WERI-Rb-1 (cell line): ENCODE measurements around the gene KRTAP10-2.
"Not testable (repeated sequence)": the region's sequence is repeated elsewhere in the genome, so short reads cannot be mapped to it uniquely, and the experiment has no call there.

Experiments
- DNase-seq: peaks from one replicate; pipeline ENCODE4 v3.0.0-alpha.2; 2020
- H3K27ac ChIP-seq: fragments of 250-450 bp; sonication (Bioruptor Pico); 2 replicates; pipeline ENCODE4 v1.5.1; 2020; ENCODE audit warnings: mild to moderate bottlenecking, moderate library complexity
- H3K27me3 ChIP-seq: fragments of 250-450 bp; sonication (Bioruptor Pico); 2 replicates; pipeline ENCODE4 v1.5.1; 2021; ENCODE audit warnings: mild to moderate bottlenecking, low read depth, moderate library complexity; ENCODE audit not compliant: insufficient read depth, severe bottlenecking
- H3K36me3 ChIP-seq: fragments of 250-450 bp; sonication (Bioruptor Pico); 2 replicates; pipeline ENCODE4 v1.5.1; 2020; ENCODE audit warnings: mild to moderate bottlenecking, moderate library complexity
- H3K4me3 ChIP-seq: 2 replicates; pipeline ENCODE4 v1.5.1; 2011; ENCODE audit warnings: low read depth, mild to moderate bottlenecking, control low read depth, low read length
- H3K9me3 ChIP-seq: fragments of 250-450 bp; sonication (Bioruptor Pico); 2 replicates; pipeline ENCODE4 v1.5.1; 2021; ENCODE audit warnings: mild to moderate bottlenecking, moderate library complexity; ENCODE audit not compliant: severe bottlenecking
- TF ChIP-seq, protein P1 (sequence below): IDR thresholded peaks from 2 replicates; pipeline ENCODE4 v1.5.1; 2011; ENCODE audit warnings: low read depth, mild to moderate bottlenecking, control low read depth, inconsistent platforms, low read length

KRTAP10-2 gene

DNA sequence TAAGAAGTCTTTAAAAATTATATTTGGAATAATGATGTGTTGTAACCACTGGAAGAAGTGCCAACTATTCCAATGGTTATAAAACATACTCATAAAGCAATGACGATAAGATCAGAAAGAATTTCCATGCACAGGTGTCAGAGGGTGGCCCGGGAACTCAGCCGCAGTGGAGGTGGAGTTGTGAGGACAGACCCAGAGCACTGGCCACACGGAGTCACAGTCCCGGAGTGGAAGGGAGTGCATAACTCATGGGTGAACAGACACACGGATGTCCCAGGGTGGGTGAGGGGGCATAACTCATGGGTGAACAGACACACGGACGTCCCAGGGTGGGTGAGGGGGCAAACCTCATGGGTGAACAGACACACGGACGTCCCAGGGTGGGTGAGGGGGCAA is 24.7 kb upstream of the KRTAP10-2 start:
- peaks cover 16% of the 10 kb centered on the region for H3K9me3 ChIP-seq
- H3K4me3 ChIP-seq = no peak overlapping the region
- DNase-seq = no peak
- no peak overlapping the region for H3K27ac ChIP-seq
- H3K27me3 ChIP-seq = no peaks in the 10 kb centered on the region
- TF ChIP-seq, protein P1, sequence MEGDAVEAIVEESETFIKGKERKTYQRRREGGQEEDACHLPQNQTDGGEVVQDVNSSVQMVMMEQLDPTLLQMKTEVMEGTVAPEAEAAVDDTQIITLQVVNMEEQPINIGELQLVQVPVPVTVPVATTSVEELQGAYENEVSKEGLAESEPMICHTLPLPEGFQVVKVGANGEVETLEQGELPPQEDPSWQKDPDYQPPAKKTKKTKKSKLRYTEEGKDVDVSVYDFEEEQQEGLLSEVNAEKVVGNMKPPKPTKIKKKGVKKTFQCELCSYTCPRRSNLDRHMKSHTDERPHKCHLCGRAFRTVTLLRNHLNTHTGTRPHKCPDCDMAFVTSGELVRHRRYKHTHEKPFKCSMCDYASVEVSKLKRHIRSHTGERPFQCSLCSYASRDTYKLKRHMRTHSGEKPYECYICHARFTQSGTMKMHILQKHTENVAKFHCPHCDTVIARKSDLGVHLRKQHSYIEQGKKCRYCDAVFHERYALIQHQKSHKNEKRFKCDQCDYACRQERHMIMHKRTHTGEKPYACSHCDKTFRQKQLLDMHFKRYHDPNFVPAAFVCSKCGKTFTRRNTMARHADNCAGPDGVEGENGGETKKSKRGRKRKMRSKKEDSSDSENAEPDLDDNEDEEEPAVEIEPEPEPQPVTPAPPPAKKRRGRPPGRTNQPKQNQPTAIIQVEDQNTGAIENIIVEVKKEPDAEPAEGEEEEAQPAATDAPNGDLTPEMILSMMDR = no peak
- H3K36me3 ChIP-seq = no peaks in the 10 kb centered on the region

GRCh38 chr21:44575307-44576024 is 24.2 kb upstream of the KRTAP10-2 start:
- Histone ChIP-seq H3K36me3 (no peaks in the 10 kb centered on the region), H3K9me3 (peaks cover 19% of the 10 kb centered on the region), H3K27ac (no peak overlapping the region), H3K27me3 (no peaks in the 10 kb centered on the region), H3K4me3 (no peak overlapping the region)
- TF ChIP-seq, protein P1 = no peak
- no peak for DNase-seq

- DNase-seq = no peak
- TF ChIP-seq, protein P1 = 0 out of 2 replicates have a peak, but pooled peaks have one; percentile 14
- Histone ChIP-seq H3K36me3 (no peaks in the 10 kb centered on the region), H3K4me3 (no peak overlapping the region), H3K9me3 (peaks cover 23% of the 10 kb centered on the region), H3K27ac (no peak overlapping the region), H3K27me3 (no peaks in the 10 kb centered on the region)
Measured at GRCh38 chr21:44574457-44575306, 23.4 kb upstream of the KRTAP10-2 start.

DNA sequence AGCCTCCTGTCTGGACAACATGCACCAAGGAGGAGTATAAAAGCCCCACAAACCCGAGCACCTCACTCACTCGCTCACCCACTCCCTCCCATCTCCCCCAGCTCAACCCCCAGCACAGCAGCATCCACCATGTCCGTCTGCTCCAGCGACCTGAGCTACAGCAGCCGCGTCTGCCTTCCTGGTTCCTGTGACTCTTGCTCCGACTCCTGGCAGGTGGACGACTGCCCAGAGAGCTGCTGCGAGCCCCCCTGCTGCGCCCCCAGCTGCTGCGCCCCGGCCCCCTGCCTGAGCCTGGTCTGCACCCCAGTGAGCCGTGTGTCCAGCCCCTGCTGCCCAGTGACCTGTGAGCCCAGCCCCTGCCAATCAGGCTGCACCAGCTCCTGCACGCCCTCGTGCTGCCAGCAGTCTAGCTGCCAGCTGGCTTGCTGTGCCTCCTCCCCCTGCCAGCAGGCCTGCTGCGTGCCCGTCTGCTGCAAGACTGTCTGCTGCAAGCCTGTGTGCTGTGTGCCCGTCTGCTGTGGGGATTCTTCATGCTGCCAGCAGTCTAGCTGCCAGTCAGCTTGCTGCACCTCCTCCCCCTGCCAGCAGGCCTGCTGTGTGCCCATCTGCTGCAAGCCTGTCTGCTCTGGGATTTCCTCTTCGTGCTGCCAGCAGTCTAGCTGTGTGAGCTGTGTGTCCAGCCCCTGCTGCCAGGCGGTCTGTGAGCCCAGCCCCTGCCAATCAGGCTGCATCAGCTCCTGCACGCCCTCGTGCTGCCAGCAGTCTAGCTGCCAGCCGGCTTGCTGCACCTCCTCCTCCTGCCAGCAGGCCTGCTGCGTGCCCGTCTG is 22.5 kb upstream of the KRTAP10-2 start, which contains the start of gene KRTAP10-4:
TSS of gene KRTAP10-4 (plus strand) at position 100 of the 827 bp plus-strand sequence. CDS start at position 130, 30 bp downstream.
- DNase-seq, H3K4me3 ChIP-seq, H3K27ac ChIP-seq, H3K36me3 ChIP-seq, H3K27me3 ChIP-seq: not testable (repeated sequence)
- H3K9me3 ChIP-seq = peaks cover 23% of the 10 kb centered on the region

DNA sequence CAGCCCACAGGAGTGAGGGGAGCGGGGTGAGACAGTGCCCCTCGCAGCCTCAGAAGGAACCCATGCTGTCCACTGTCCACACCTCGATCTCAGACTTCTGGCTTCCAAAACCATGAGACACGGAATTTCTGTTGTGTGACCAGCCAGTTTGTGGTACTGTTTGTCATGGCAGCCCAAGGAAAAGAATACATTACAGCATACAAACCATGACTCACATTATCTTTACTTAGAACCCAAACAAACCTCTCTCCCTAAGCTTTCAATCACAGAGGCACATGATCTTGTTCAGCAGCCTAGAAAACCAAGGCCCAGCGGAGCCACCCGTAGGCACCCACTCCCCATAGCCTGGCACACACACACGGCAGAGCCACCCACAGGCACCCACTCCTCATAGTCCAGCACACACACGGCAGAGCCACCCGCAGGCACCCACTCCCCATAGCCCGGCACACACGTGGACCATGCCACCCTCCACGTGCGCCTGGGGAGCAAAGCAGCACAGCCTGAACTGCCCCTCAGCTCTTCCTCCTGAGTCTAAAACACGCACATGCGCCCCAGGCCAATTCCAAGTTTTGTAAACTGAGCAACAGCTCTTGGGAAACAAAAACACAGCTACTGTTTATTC is 21.8 kb upstream of the KRTAP10-2 start:
- no peaks in the 10 kb centered on the region for H3K27me3 ChIP-seq
- no peak overlapping the region for H3K27ac ChIP-seq
- H3K9me3 ChIP-seq = peaks cover 23% of the 10 kb centered on the region
- no peak overlapping the region for H3K4me3 ChIP-seq
- TF ChIP-seq, protein P1 = no peak
- H3K36me3 ChIP-seq = no peaks in the 10 kb centered on the region
- DNase-seq = no peak
